Measurements from ENCODE around the gene JAK1. TPM values are rescaled to one million over a fixed set of nuclear protein-coding genes. Genes with fewer than 3 reads are reported as not detected.

Gene JAK1
- total RNA-seq, 1 donor from 2014 or later = 80.7 TPM

DNA sequence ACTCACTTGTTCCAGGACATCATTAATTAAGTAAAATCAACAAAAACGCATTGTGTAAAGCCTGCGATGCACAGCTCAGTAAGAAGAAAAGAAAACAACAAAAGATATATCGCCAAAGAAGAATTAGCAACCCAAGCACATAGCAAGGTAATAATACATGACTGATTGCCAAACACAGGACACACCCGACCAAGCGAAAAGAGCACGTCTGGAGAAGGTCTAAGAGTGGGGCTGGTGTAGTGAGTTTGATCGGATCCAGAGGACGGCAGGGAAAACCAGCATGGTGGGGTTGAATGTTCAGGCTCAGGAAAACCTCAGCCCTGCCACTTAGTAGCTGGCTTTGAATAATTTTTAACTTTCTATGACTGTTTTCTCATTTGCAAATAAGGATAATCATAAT lies 69.8 kb downstream of the JAK1 start:
- H3K9me3 Mint-ChIP-seq (ENCODE audit: unreplicated experiment) = no peaks in the 10 kb centered on the region
- no peak for TF ChIP-seq EZH2 (IDR thresholded peaks at IDR 0.05; ENCODE audit: insufficient read depth, low read length)
- TF ChIP-seq, protein P1, sequence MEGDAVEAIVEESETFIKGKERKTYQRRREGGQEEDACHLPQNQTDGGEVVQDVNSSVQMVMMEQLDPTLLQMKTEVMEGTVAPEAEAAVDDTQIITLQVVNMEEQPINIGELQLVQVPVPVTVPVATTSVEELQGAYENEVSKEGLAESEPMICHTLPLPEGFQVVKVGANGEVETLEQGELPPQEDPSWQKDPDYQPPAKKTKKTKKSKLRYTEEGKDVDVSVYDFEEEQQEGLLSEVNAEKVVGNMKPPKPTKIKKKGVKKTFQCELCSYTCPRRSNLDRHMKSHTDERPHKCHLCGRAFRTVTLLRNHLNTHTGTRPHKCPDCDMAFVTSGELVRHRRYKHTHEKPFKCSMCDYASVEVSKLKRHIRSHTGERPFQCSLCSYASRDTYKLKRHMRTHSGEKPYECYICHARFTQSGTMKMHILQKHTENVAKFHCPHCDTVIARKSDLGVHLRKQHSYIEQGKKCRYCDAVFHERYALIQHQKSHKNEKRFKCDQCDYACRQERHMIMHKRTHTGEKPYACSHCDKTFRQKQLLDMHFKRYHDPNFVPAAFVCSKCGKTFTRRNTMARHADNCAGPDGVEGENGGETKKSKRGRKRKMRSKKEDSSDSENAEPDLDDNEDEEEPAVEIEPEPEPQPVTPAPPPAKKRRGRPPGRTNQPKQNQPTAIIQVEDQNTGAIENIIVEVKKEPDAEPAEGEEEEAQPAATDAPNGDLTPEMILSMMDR (IDR thresholded peaks at IDR 0.05; ENCODE audit: insufficient read depth, low read depth, low read length) = no peak
- H4K20me1 ChIP-seq (ENCODE audit: insufficient read depth, low read length) = peaks cover 18% of the 10 kb centered on the region
- FAIRE-seq = no peak
- peak overlapping the region; percentile 5 for H3K4me3 Mint-ChIP-seq (ENCODE audit: unreplicated experiment)
- no peak overlapping the region for H3K27ac ChIP-seq (ENCODE audit: low read depth, low read length)
- no peak overlapping the region for H3K9ac ChIP-seq (ENCODE audit: low read length)
- H3K27me3 ChIP-seq (ENCODE audit: insufficient read depth, low read length) = no peaks in the 10 kb centered on the region
- H3K4me1 Mint-ChIP-seq (ENCODE audit: low read depth, unreplicated experiment) = peaks cover 47% of the 10 kb centered on the region
- H3K4me3 ChIP-seq (ENCODE audit: insufficient read depth, low read depth, low read length) = no peak overlapping the region
- H3K4me2 ChIP-seq (ENCODE audit: low read length) = no peak overlapping the region
- H3K79me2 ChIP-seq (ENCODE audit: insufficient read depth, low read length) = peaks cover 79% of the 10 kb centered on the region
- H3K9me3 ChIP-seq (ENCODE audit: insufficient read depth, low read depth, low read length) = no peaks in the 10 kb centered on the region
- H3K27me3 Mint-ChIP-seq (ENCODE audit: low read depth, unreplicated experiment) = no peaks in the 10 kb centered on the region
- peak overlapping the region; percentile 93 for H3K27ac Mint-ChIP-seq (ENCODE audit: unreplicated experiment)
- peaks cover 27% of the 10 kb centered on the region for H3K4me1 ChIP-seq (ENCODE audit: insufficient read depth, low read length)
- H3K36me3 Mint-ChIP-seq (ENCODE audit: low read depth, unreplicated experiment) = no peaks in the 10 kb centered on the region
- H2AFZ ChIP-seq (ENCODE audit: low read depth, low read length) = no peak overlapping the region
- no peaks in the 10 kb centered on the region for H3K36me3 ChIP-seq (ENCODE audit: insufficient read depth, low read length)
- no peak for DNase-seq (ENCODE audit: low read depth)

DNA sequence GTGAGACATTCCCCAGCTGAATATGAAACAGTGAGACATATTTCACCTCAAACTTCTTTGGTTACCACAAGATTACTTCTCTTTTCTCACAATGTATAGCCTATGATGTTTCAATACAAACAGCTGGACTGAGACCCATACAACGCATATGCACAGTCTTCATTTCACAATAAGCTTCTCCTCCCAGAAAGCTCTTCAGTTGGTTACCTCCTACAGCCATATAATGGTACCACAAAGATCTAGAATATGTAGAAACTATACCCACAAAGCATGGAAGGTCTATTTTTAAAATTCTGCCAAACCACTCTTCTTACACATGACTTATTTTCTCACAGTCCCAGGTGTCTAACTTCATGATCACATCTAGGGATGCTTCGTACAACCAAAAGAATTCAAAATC lies 70.8 kb downstream of the JAK1 start:
- H3K79me2 ChIP-seq (ENCODE audit: insufficient read depth, low read length) = peaks cover 79% of the 10 kb centered on the region
- peaks cover 31% of the 10 kb centered on the region for H3K4me1 ChIP-seq (ENCODE audit: insufficient read depth, low read length)
- no peak overlapping the region for H3K4me3 ChIP-seq (ENCODE audit: insufficient read depth, low read depth, low read length)
- TF ChIP-seq, protein P1 (IDR thresholded peaks at IDR 0.05; ENCODE audit: insufficient read depth, low read depth, low read length) = no peak
- no peak for TF ChIP-seq EZH2 (IDR thresholded peaks at IDR 0.05; ENCODE audit: insufficient read depth, low read length)
- FAIRE-seq (no peak), DNase-seq (ENCODE audit: low read depth) (peak; percentile 52)
- H3K27me3 ChIP-seq (ENCODE audit: insufficient read depth, low read length) = no peaks in the 10 kb centered on the region
- Mint-ChIP-seq H3K4me3 (ENCODE audit: unreplicated experiment) (no peak overlapping the region), H3K27ac (ENCODE audit: unreplicated experiment) (peak overlapping the region; percentile 10), H3K36me3 (ENCODE audit: low read depth, unreplicated experiment) (no peaks in the 10 kb centered on the region), H3K4me1 (ENCODE audit: low read depth, unreplicated experiment) (peaks cover 51% of the 10 kb centered on the region), H3K27me3 (ENCODE audit: low read depth, unreplicated experiment) (no peaks in the 10 kb centered on the region), H3K9me3 (ENCODE audit: unreplicated experiment) (no peaks in the 10 kb centered on the region)
- H3K27ac ChIP-seq (ENCODE audit: low read depth, low read length) = no peak overlapping the region
- H3K9me3 ChIP-seq (ENCODE audit: insufficient read depth, low read depth, low read length) = no peaks in the 10 kb centered on the region
- H4K20me1 ChIP-seq (ENCODE audit: insufficient read depth, low read length) = peaks cover 29% of the 10 kb centered on the region
- H3K9ac ChIP-seq (ENCODE audit: low read length) = no peak overlapping the region
- no peak overlapping the region for H3K4me2 ChIP-seq (ENCODE audit: low read length)
- H3K36me3 ChIP-seq (ENCODE audit: insufficient read depth, low read length) = no peaks in the 10 kb centered on the region
- H2AFZ ChIP-seq (ENCODE audit: low read depth, low read length) = no peak overlapping the region

DNA sequence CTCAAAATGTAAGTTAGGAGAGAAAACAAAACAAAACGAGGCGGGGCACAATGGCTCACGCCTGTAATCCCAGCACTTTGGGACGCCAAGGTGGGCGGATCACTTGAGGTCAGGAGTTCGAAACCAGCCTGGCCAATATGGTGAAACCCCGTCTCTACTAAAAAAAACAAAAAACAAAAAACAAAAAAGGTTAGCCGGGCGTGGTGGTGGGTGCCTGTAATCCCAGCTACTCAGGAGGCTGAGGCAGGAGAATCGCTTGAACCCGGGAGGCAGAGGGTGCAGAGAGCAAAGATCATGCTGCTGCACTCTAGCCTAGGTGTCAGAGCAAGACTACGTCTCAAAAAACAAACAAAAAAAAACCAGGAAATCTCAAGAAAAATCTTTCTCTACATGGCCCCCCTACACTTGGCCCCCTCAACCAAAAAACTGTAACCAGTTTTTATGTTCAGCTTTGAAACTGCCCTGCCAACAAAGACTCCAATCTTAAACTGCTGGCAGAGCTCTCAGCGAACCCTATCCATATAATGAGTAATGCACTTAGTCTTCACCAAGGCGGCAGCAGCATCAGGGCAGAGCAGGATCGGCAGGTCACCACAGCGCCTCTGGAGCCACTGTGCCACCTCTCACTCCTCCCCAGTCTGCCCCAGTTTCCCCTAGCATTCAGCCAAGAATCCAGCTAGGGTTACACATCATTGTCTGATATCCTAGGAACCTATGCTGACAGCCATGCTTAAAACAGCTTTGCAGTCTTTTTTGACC lies 71.7 kb downstream of the JAK1 start:
- Histone ChIP-seq H3K4me2 (ENCODE audit: low read length) (no peak overlapping the region), H3K4me3 (ENCODE audit: insufficient read depth, low read depth, low read length) (no peak overlapping the region), H3K79me2 (ENCODE audit: insufficient read depth, low read length) (peaks cover 79% of the 10 kb centered on the region), H3K27me3 (ENCODE audit: insufficient read depth, low read length) (no peaks in the 10 kb centered on the region), H2AFZ (ENCODE audit: low read depth, low read length) (no peak overlapping the region), H3K27ac (ENCODE audit: low read depth, low read length) (no peak overlapping the region), H3K9me3 (ENCODE audit: insufficient read depth, low read depth, low read length) (no peaks in the 10 kb centered on the region), H3K36me3 (ENCODE audit: insufficient read depth, low read length) (no peaks in the 10 kb centered on the region), H3K9ac (ENCODE audit: low read length) (no peak overlapping the region), H3K4me1 (ENCODE audit: insufficient read depth, low read length) (peaks cover 31% of the 10 kb centered on the region), H4K20me1 (ENCODE audit: insufficient read depth, low read length) (peaks cover 34% of the 10 kb centered on the region)
- H3K4me1 Mint-ChIP-seq (ENCODE audit: low read depth, unreplicated experiment) = peaks cover 51% of the 10 kb centered on the region
- no peak overlapping the region for H3K4me3 Mint-ChIP-seq (ENCODE audit: unreplicated experiment)
- TF ChIP-seq EZH2 (IDR thresholded peaks at IDR 0.05; ENCODE audit: insufficient read depth, low read length) = no peak
- TF ChIP-seq, protein P1 (IDR thresholded peaks at IDR 0.05; ENCODE audit: insufficient read depth, low read depth, low read length) = no peak
- no peaks in the 10 kb centered on the region for H3K9me3 Mint-ChIP-seq (ENCODE audit: unreplicated experiment)
- DNase-seq (ENCODE audit: low read depth) (no peak), FAIRE-seq (no peak)
- H3K27ac Mint-ChIP-seq (ENCODE audit: unreplicated experiment) = no peak overlapping the region
- no peaks in the 10 kb centered on the region for H3K36me3 Mint-ChIP-seq (ENCODE audit: low read depth, unreplicated experiment)
- no peaks in the 10 kb centered on the region for H3K27me3 Mint-ChIP-seq (ENCODE audit: low read depth, unreplicated experiment)
